Measurements from ENCODE around the gene SPINT3.
"Not testable (repeated sequence)": the region's sequence is repeated elsewhere in the genome, so short reads cannot be mapped to it uniquely, and the experiment has no call there.

Gene SPINT3

DNA sequence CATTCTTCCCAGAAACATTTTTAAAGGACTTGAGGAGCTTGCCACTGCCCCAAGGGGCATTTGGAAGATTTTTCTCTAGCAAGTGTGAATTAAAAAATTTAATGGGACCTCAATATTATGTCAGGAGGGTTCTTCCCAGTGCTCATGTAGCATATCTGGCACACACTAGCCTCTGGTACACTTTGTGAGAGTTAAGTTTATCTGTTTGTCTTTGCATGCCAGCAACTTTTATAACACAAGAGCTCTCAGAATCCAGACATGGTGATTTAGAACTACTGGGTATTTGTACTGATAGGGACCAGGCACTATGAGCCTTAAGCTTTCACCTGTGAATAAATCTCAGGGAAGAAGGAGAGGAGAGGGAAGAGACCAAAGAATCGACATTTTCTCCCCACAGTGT is 12.9 kb downstream of the SPINT3 start:
- DNase-seq (ENCODE audit: low read depth), result no peak

DNA sequence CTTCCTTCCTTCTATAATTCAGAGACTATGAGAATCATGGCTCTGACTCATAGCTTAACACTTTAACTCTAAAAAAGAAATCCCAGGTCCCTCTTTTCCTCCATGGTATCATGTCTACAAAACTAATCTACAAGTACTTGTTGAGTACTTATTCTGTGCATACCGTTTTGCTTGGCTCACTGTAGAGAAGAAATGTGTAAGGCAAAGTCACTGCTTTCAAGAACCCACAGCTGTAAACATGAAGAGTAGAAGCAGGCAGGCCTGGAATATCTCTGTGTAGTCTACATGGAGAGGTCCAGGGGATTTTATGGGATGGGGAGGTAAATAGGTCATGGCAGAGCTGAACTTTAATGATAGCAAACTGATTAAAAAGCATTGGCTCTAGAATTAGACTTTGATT is 13.8 kb downstream of the SPINT3 start:
- DNase-seq (ENCODE audit: low read depth), result no peak

- no peak for DNase-seq (ENCODE audit: low read depth)
Observed at GRCh38 chr20:45500022-45500421, 15.4 kb downstream of the SPINT3 start.

GRCh38 chr20:45497971-45498494 is 17.4 kb downstream of the SPINT3 start:
- no peak for DNase-seq (ENCODE audit: low read depth)

- no peak for DNase-seq (ENCODE audit: low read depth)
Observed at GRCh38 chr20:45496166-45496565, 19.3 kb downstream of the SPINT3 start.

DNA sequence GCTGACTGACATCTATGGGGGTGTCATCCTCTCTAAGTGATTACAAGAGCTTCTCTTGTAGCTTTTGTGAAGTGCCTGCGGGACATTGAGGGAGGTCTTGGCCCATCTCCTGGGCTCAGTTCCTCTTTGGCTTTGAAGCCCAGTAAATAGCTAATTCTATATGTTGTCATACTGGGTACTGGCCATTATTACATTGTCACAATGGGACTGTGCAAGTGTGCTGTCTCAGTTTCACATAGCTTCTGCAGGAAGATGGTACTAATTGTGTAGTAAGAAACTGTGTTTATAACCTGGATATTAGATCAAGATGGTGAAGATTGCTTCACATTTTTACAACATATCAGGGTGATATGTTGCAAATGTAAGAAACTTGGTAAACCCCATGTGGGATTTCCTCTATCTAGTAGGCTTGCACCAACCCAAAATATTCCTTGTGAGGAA is 19.9 kb downstream of the SPINT3 start:
- DNase-seq (ENCODE audit: low read depth), result no peak

DNA sequence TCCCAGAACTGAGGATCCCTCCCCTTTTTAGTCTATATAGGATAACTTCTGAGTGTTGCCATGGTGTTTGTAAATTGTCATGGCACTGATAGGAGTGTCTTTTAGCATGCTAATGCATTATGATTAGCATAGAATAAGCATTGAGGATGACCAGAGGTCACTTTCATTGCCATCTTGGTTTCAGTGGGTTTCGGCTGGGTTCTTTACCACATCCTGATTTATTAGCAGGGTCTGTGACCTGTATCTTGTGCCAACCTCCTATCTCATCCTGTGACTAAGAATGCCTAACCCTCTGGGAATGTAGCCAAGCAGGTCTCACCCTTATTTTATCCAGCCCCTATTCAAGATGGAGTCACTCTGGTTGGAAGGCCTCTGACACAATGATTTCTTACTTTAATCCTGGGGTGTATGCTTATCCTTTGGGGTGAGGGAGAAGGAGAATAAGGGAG is 26.3 kb downstream of the SPINT3 start:
- no peak for DNase-seq (ENCODE audit: low read depth)

- no peak for DNase-seq (ENCODE audit: low read depth)
Observed at GRCh38 chr20:45487231-45487635, 28.2 kb downstream of the SPINT3 start.

DNA sequence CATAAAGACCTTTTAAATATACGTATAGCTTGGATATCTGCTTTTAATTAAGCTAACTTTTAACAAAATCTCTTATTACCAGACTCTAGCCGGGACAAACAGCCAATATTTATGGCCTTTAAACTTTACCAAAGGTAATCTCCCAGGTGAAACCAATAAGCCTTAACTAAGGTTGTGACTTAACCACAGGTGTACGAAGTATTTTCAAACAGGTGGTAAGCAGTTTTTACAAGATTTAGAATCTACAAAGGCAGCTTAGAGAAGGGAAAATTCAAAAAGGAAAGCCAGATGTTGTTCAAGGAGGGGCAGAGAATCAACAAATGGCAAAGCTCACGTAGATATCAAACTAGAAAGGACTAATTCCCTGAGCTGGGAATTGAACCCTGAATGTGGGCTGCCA is 30.0 kb downstream of the SPINT3 start:
- DNase-seq (ENCODE audit: low read depth), result no peak

DNA sequence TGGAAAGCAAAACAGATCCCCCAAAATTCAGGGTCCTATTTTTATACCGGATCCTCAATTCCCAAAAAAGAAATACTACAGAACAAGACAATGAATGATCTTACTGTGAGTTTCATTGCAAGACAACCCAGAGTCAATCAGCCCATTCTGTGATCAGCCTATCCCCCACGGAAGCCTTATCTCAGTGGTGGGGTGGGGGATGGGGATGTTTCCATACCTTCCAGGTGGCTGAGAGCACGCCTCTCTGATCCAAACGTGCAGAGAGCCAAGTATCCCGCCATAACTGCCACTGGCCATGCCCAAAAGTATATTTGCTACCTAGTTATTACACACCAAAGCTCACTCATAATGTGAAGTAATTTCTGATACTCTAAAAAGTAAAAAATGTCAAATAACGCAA is 30.7 kb downstream of the SPINT3 start:
- no peak for DNase-seq (ENCODE audit: low read depth)

GRCh38 chr20:45479822-45480221 is 35.6 kb downstream of the SPINT3 start:
- no peak for DNase-seq (ENCODE audit: low read depth)

GRCh38 chr20:45477530-45478148 is 37.8 kb downstream of the SPINT3 start:
- not testable (repeated sequence) for DNase-seq (ENCODE audit: low read depth)

GRCh38 chr20:45472286-45472685 is 43.1 kb downstream of the SPINT3 start:
- not testable (repeated sequence) for DNase-seq (ENCODE audit: low read depth)

DNA sequence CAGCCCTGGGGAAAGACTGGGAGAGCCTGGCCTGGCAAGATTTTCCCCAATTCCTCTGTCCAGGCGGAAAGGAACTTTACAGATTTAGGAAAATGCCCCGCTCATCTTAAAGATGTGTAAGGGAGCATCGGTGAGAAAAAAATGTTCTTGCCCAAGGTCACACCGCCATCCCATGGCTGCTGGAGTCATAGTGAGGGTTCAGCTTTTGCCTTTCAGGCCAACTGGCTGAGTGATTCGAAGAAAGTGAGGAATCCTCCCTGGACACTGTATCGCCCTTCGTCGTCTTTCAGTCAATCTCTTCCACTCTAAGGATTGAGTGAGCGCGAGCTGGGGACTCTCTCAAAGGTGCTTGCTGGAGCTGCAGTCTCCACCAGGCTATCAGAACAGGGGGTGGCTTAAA is 44.5 kb downstream of the SPINT3 start:
- no peak for DNase-seq (ENCODE audit: low read depth)

DNA sequence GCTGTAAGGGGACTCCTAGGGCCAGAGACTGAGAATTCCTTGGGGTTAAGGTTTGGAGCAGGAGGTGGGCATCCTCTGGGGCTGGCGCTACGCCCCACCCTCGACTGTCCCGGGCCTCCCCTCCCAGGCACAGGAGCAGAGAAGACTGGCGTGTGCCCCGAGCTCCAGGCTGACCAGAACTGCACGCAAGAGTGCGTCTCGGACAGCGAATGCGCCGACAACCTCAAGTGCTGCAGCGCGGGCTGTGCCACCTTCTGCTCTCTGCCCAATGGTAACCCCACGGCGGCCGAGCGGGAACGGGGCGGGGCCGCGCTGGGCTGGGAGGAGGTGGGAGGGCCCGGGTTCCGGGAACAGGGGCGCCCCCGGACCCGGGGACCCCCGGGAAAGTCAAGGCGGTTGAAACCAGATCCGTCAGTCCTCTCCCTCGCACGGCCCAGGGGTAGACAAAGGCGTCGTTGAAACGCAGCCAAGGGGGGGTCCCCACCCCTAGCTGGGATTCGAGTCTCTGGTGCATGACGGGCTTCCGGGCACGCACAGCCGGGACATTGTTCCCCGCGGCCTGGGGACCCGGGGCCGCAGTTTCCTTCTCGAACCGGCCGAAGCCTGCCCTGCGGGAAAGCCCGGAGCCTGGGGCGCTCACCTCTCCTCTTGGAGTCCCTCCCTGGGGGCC is 45.0 kb downstream of the SPINT3 start:
- no peak for DNase-seq (ENCODE audit: low read depth)

GRCh38 chr20:45469336-45470261 is 45.8 kb downstream of the SPINT3 start, which contains the start of gene WFDC2:
Gene WFDC2 (plus strand): TSS chr20:45469753. CDS start chr20:45469782, 29 bp downstream.
- DNase-seq (ENCODE audit: low read depth), result no peak

DNA sequence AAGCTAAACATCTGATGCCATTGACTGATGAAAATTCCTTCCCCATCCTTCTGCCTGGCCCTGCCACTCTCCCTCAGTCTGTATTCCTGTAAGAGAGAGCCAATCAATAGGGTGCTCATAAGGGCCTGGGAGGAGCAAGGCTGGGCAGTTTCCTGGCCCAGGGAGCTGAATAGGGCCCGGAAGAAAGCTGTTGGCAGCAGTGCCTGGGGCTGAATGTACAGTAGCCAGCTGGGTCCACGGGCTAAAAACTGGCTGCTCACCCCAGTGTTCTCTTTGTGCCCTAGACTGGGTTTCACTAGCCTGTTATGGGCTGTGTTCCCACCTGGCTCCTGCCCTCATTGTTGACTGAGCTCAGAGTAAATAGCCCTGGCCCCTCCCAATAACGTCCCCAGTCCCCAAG is 47.6 kb downstream of the SPINT3 start:
- DNase-seq (ENCODE audit: low read depth), result no peak

- no peak for DNase-seq (ENCODE audit: low read depth)
Observed at GRCh38 chr20:45467172-45467571, 48.2 kb downstream of the SPINT3 start.

DNA sequence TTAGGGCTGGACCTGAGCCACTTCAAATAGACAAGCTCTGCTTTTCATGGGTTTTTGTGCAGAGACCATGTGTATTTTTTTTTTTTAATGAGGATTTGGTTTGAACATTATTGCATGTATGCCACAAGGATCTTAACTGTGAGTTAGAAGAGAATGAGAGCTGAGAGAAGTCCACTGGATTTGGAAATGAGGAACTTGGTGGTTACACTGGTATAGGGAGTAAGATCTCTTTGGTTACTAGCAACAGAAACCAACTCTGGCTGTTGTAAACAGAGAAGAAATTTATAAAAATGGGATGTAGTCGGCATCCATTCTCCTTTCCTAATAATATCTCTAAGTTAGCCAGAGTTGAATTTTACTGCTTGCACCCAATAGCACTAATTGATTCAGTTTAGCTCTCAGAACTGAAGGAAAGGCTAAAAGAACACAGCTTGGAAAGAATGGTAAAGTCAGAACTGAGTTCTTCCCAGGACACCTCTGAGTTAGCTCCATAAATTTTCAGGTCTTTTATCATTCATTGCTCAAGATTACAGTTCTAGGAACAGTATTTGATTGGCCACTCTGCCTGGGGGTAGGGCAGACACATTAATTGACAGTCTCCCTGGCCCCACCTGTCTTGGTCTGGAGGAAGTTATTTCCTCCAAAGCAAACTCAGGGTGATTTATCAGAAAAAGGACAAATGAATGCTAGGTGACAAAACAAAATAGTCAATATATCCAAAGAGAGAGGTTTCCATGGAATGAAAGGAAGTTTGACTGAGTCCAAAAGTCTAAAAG is 49.7 kb downstream of the SPINT3 start:
- DNase-seq (ENCODE audit: low read depth), result no peak

DNA sequence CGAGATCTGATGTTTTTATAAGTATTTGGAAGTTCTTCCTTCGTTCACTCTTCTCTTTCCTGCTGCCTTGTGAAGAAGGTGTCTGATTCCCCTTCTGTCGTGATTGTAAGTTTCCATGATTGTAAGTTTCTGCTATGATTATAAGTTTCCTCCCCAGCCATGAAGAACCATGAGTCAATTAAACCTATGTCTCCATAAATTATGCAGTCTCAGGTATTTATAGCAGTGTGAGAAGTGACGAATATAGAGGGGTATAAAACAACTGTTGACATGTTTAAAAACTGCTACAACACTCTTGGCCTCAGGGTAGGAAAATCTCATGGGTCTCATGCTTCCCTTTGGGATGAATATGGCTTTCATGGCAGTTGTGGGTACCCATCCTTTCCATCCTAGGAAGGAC is 51.7 kb downstream of the SPINT3 start:
- no peak for DNase-seq (ENCODE audit: low read depth)

- DNase-seq (ENCODE audit: low read depth), result no peak
Observed at GRCh38 chr20:45462711-45463509, 52.5 kb downstream of the SPINT3 start.
